Panc1 (cell line): ENCODE measurements around the gene ABT1. TPM values are rescaled to one million over a fixed set of nuclear protein-coding genes. Genes with fewer than 3 reads are reported as not detected.
A peak's percentile ranks its signal among the peaks of the same experiment; 100 is the strongest.

ENCODE experiments used
- ATAC-seq: fragments of 200-7000 bp; cut with Tn5 transposase; 2 replicates; pipeline ENCODE4 v1.9.1; 2020; ENCODE audit warnings: mild to moderate bottlenecking, moderate library complexity
- BruUV-seq: library from RNA; stranded (reverse); fragments of 400-500 nt; replicated peaks from 2 replicates; lab custom pipeline; 2021; lab: Mats Ljungman, UMichigan
- CTCF ChIA-PET: fragments of 300-600 bp; sonication (Branson Sonifier 250); formaldehyde crosslinking; loops from one replicate; lab custom pipeline; 2022; ENCODE audit warnings: antibody characterized with exemption; lab: Charles Lee
- POLR2A ChIA-PET: fragments of 300-600 bp; sonication (Branson Sonifier 250); formaldehyde crosslinking; loops from one replicate; lab custom pipeline; 2022; ENCODE audit warnings: antibody characterized with exemption; lab: Charles Lee
- DNase-seq: peaks from one replicate; pipeline ENCODE4 v3.0.0-alpha.2; 2010; ENCODE audit warnings: low read depth, low spot score
- H3K27ac ChIP-seq: 2 replicates; pipeline ENCODE4 v1.5.1; 2011; ENCODE audit warnings: mild to moderate bottlenecking, low read length, inconsistent platforms
- H3K27me3 ChIP-seq: fragments of 200-500 bp; sonication (Bioruptor generic); 2 replicates; pipeline ENCODE4 v1.6.0; 2014; ENCODE audit warnings: low read length, inconsistent platforms; ENCODE audit not compliant: control insufficient read depth, insufficient read depth
- H3K36me3 ChIP-seq: fragments of 200-500 bp; sonication (Bioruptor generic); 2 replicates; pipeline ENCODE4 v1.5.1; 2014; ENCODE audit warnings: inconsistent platforms, mild to moderate bottlenecking, low read length, moderate library complexity; ENCODE audit not compliant: control insufficient read depth, insufficient read depth
- H3K4me1 ChIP-seq: 2 replicates; pipeline ENCODE4 v1.5.1; 2011; ENCODE audit warnings: inconsistent platforms, mild to moderate bottlenecking, low read length, moderate library complexity; ENCODE audit not compliant: control insufficient read depth, insufficient read depth
- H3K4me3 ChIP-seq, 2 experiments: 2 replicates each; pipeline ENCODE4 v1.5.1; 2011 to 2012; ENCODE audit warnings: low read depth in 2 of 2, low read length in 2 of 2, mild to moderate bottlenecking in 2 of 2, inconsistent platforms in 1 of 2, moderate library complexity in 1 of 2
- H3K9me3 ChIP-seq: fragments of 200-500 bp; sonication (Bioruptor generic); 2 replicates; pipeline ENCODE4 v1.5.1; 2014; ENCODE audit warnings: low read depth, mild to moderate bottlenecking, inconsistent platforms, low read length, moderate library complexity; ENCODE audit not compliant: control insufficient read depth, insufficient read depth
- POLR2AphosphoS5 ChIP-seq: IDR thresholded peaks from 2 replicates; pipeline ENCODE4 v1.6.1; 2012; ENCODE audit warnings: mild to moderate bottlenecking, low read depth, low read length, moderate library complexity
- REST ChIP-seq, 2 experiments: IDR thresholded peaks; 2 replicates each; pipeline ENCODE4 v1.6.1; 2011 to 2012; ENCODE audit warnings: low read depth in 2 of 2, control low read depth in 1 of 2, low read length in 1 of 2, mild to moderate bottlenecking in 1 of 2, moderate library complexity in 1 of 2; ENCODE audit not compliant: insufficient read depth in 1 of 2
- SIN3A ChIP-seq: IDR thresholded peaks from 2 replicates; pipeline ENCODE4 v1.6.1; 2012; ENCODE audit warnings: low read depth, mild to moderate bottlenecking, low read length, moderate library complexity, borderline replicate concordance; ENCODE audit not compliant: insufficient read depth
- TCF7L2 ChIP-seq: IDR thresholded peaks from 2 replicates; pipeline ENCODE4 v1.6.1; 2011; ENCODE audit warnings: mild to moderate bottlenecking, low read depth, low read length, inconsistent platforms
- in situ Hi-C: cut with HindIII; loops from 2 replicates; pipeline ENCODE4 v1.10.0; 2016; ENCODE audit warnings: low sequenced_read_pairs, low pct_unique_long_range_greater_than_20kb
- intact Hi-C: fragments of 100-400 bp; cut with micrococcal nuclease; formaldehyde crosslinking; loops from one replicate; pipeline ENCODE4 v1.10.0; 2022; ENCODE audit not compliant: unreplicated experiment
- total RNA-seq: library from RNA; stranded (reverse); gene quantifications from one replicate; pipeline ENCODE4 v1.2.1, GENCODE V29; 2021; ENCODE audit not compliant: unreplicated experiment
- TF ChIP-seq, protein P1 (sequence below): fragments of 450-650 bp; IDR thresholded peaks from 2 replicates; pipeline ENCODE4 v1.5.1; 2017; ENCODE audit warnings: mild to moderate bottlenecking

ABT1 gene
- total RNA-seq, 1 experiment from 2014 or later, result 18.0 TPM

DNA sequence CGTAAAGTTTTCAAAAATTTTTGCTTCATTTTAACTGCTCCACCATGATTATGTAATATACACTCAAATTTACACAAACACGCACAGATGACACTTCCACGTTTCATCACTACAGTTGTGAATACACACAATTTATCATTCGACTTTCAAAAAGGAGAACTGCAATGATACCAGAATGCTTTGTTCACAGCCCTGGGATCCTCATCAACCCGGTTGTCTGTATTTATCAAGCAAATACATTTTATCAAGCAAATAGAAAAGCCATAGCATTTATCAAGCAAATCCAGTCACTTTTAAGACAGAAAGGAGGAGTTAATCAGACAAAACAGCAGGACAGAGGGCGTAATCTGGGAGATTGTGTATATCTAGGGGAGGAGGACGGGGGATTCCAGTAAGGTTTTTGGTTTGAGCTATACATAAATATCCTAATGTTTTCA lies 20.3 kb upstream of the ABT1 start:
- H3K9me3 ChIP-seq, result no peaks in the 10 kb centered on the region
- ChIA-PET POLR2A (interaction anchor here (2.0 kb wide), 1 partner anchor 19 kb away, joined by 10 read pairs; no protein-coding TSS in a partner anchor), CTCF (interaction anchor here (0.7 to 1.3 kb wide), 3 partner anchors 9 to 19 kb away, joined by 3 to 9 read pairs (median 3); no protein-coding TSS in a partner anchor)
- in situ Hi-C loops (no loop called here), intact Hi-C loops (loop anchor here (10.0 kb wide), 1 partner anchor 658 kb away; no protein-coding TSS in a partner anchor)
- ATAC-seq (no peak), DNase-seq (no peak)
- H3K36me3 ChIP-seq, result no peaks in the 10 kb centered on the region
- TF ChIP-seq TCF7L2 (no peak), REST (IDR thresholded peaks at IDR 0.05; ENCODE audit: insufficient read depth in 1 of 2, low read depth in 2 of 2, low read length in 1 of 2) (no peak), POLR2AphosphoS5 (no peak), SIN3A (no peak)
- TF ChIP-seq, protein P1, sequence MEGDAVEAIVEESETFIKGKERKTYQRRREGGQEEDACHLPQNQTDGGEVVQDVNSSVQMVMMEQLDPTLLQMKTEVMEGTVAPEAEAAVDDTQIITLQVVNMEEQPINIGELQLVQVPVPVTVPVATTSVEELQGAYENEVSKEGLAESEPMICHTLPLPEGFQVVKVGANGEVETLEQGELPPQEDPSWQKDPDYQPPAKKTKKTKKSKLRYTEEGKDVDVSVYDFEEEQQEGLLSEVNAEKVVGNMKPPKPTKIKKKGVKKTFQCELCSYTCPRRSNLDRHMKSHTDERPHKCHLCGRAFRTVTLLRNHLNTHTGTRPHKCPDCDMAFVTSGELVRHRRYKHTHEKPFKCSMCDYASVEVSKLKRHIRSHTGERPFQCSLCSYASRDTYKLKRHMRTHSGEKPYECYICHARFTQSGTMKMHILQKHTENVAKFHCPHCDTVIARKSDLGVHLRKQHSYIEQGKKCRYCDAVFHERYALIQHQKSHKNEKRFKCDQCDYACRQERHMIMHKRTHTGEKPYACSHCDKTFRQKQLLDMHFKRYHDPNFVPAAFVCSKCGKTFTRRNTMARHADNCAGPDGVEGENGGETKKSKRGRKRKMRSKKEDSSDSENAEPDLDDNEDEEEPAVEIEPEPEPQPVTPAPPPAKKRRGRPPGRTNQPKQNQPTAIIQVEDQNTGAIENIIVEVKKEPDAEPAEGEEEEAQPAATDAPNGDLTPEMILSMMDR, result no peak
- H3K27me3 ChIP-seq, result no peaks in the 10 kb centered on the region
- H3K4me1 ChIP-seq, result peaks cover 17% of the 10 kb centered on the region
- no TSS peak for BruUV-seq
- H3K4me3 ChIP-seq, result peak overlapping the region; percentile 55 to 84
- peak overlapping the region; percentile 46 for H3K27ac ChIP-seq

DNA sequence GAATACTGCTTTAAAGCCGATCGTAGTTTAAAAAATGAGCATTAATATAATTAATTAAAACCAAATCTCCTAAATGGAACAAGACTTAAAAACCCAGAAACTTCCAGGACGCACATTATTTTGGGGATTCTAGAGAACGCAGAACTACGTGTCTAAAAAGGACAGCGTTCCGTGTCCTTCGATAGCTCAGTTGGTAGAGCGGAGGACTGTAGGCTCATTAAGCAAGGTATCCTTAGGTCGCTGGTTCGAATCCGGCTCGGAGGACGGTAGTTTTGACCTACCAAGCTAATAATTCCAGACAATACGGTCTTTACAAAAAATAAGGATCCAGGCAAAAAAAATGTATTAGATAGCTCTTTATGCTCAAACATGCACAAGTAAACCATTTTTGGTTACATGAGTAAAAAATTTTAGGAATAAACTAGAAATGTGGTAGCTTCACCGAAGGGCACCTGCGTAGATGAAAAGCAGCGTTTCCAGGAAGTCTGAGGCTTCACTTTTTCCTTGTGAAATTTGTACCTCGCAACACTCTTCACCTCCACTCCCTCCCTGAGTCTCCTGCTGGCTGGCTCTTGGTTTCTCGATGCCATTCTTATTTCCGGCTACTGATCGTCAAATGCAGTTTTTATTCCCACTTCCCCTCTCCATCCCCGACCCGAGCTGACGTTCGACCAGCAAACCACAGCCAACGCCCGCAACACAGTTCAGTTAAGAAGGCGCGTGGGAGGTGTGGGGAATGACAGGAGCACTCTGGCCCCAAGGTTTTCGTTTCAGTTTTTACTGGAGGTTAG lies 19.6 kb upstream of the ABT1 start:
- no peaks in the 10 kb centered on the region for H3K36me3 ChIP-seq
- peak; percentile 83 for ATAC-seq
- H3K27me3 ChIP-seq, result no peaks in the 10 kb centered on the region
- in situ Hi-C loops (no loop called here), intact Hi-C loops (loop anchor here (1.0 to 10.0 kb wide), 2 partner anchors 18 to 658 kb away; no protein-coding TSS in a partner anchor)
- ChIA-PET POLR2A (interaction anchor here (2.0 kb wide), 1 partner anchor 18 kb away, joined by 10 read pairs; no protein-coding TSS in a partner anchor), CTCF (interaction anchor here (0.7 to 1.3 kb wide), 3 partner anchors 10 to 18 kb away, joined by 3 to 9 read pairs (median 3); no protein-coding TSS in a partner anchor)
- BruUV-seq, result no TSS peak
- H3K27ac ChIP-seq, result 0 out of 2 replicates have a peak overlapping the region, but pooled peaks have one; percentile 2
- H3K4me3 ChIP-seq, result peak overlapping the region; percentile 55 to 84
- H3K4me1 ChIP-seq, result peaks cover 17% of the 10 kb centered on the region
- H3K9me3 ChIP-seq, result no peaks in the 10 kb centered on the region
- 0 out of 2 replicates have a peak, but pooled peaks have one; percentile 38 for TF ChIP-seq TCF7L2
- peak; percentile 26; the same call in 1 of the 2 replicates for TF ChIP-seq POLR2AphosphoS5
- no peak for TF ChIP-seq REST (IDR thresholded peaks at IDR 0.05; ENCODE audit: insufficient read depth in 1 of 2, low read depth in 2 of 2, low read length in 1 of 2)
- TF ChIP-seq SIN3A, result no peak
- peak; percentile 96 for DNase-seq
